SK-N-SH (cell line): Measurements from ENCODE around the gene PLB1. TPM values are rescaled to one million over a fixed set of nuclear protein-coding genes. Genes with fewer than 3 reads are reported as not detected.

Experiments
- CTCF ChIA-PET: fragments of 300-600, 350-600 bp; formaldehyde crosslinking; extraction: SDS; loops from one replicate; lab custom pipeline; 2021; lab: Yijun Ruan, JAX
- POLR2A ChIA-PET: fragments of 350-600 bp; sonication (Branson Sonifier 250); formaldehyde crosslinking; extraction: SDS; loops from one replicate; lab custom pipeline; 2020; ENCODE audit warnings: antibody characterized with exemption, inconsistent platforms; lab: Yijun Ruan, JAX
- DNase-seq: peaks from one replicate; pipeline ENCODE4 v3.0.0; 2012
- H2AFZ ChIP-seq: fragments of 200-600 bp; sonication (generic); 2 replicates; pipeline ENCODE4 v1.8.1; 2016; ENCODE audit warnings: antibody characterized with exemption, mild to moderate bottlenecking, low read depth
- H3F3A ChIP-seq: fragments of 200-600 bp; sonication (generic); replicated peaks from 2 replicates; pipeline ENCODE3; 2016; ENCODE audit warnings: antibody characterized with exemption, mild to moderate bottlenecking; ENCODE audit not compliant: insufficient read depth
- H3K27ac ChIP-seq, 2 experiments: fragments of 200-500 bp in 1 of 2; fragments of 200-600 bp in 1 of 2; sonication (Bioruptor generic) in 1 of 2; sonication (generic), shearing (Covaris generic) in 1 of 2; 2 replicates each; pipeline versions ENCODE4 v1.5.1 to v1.6.1; 2014 to 2016; ENCODE audit warnings: low read depth in 2 of 2, inconsistent platforms in 1 of 2, low read length in 1 of 2, mild to moderate bottlenecking in 1 of 2, mixed read lengths in 1 of 2
- H3K27me3 ChIP-seq: fragments of 200-600 bp; sonication (generic), shearing (Covaris generic); 2 replicates; pipeline ENCODE4 v1.6.1; 2016; ENCODE audit warnings: mixed run types; ENCODE audit not compliant: insufficient read depth
- H3K36me3 ChIP-seq, 2 experiments: fragments of 200-500 bp in 1 of 2; fragments of 200-600 bp in 1 of 2; sonication (Bioruptor generic) in 1 of 2; sonication (generic) in 1 of 2; replicated peaks in 1 of 2; 2 replicates each; pipeline versions ENCODE3 to v1.5.1; 2014 to 2016; ENCODE audit warnings: low read length in 1 of 2, mild to moderate bottlenecking in 1 of 2; ENCODE audit not compliant: insufficient read depth in 2 of 2, control insufficient read depth in 1 of 2
- H3K4me1 ChIP-seq, 2 experiments: fragments of 200-500 bp in 1 of 2; fragments of 200-600 bp in 1 of 2; sonication (Bioruptor generic) in 1 of 2; sonication (generic), shearing (Covaris generic) in 1 of 2; 2 replicates each; pipeline versions ENCODE4 v1.5.1 to v1.6.1; 2014 to 2016; ENCODE audit warnings: low read depth in 1 of 2, low read length in 1 of 2, mixed run types in 1 of 2; ENCODE audit not compliant: insufficient read depth in 2 of 2, control insufficient read depth in 1 of 2
- H3K4me2 ChIP-seq: fragments of 200-600 bp; sonication (generic), shearing (Covaris generic); 2 replicates; pipeline ENCODE4 v1.6.1; 2017; ENCODE audit warnings: mixed run types
- H3K4me3 ChIP-seq, 2 experiments: fragments of 200-500 bp in 1 of 2; fragments of 200-600 bp in 1 of 2; sonication (Bioruptor generic) in 1 of 2; sonication (generic), shearing (Covaris generic) in 1 of 2; 2 replicates each; pipeline versions ENCODE4 v1.5.1 to v1.8.1; 2014 to 2016; ENCODE audit warnings: low read depth in 2 of 2, inconsistent platforms in 1 of 2, low read length in 1 of 2, mild to moderate bottlenecking in 1 of 2, mixed read lengths in 1 of 2, moderate library complexity in 1 of 2
- H3K79me2 ChIP-seq: fragments of 200-600 bp; sonication (generic); 2 replicates; pipeline ENCODE4 v1.8.1; 2017; ENCODE audit warnings: mild to moderate bottlenecking; ENCODE audit not compliant: insufficient read depth
- H3K9ac ChIP-seq: fragments of 200-600 bp; sonication (generic); 2 replicates; pipeline ENCODE4 v1.6.1; 2017; ENCODE audit warnings: mixed run types
- H3K9me2 ChIP-seq: fragments of 200-600 bp; sonication (generic); 2 replicates; pipeline ENCODE4 v1.6.1; 2017; ENCODE audit warnings: mixed run types
- H3K9me3 ChIP-seq: fragments of 200-600 bp; sonication (generic); 2 replicates; pipeline ENCODE4 v1.6.1; 2017; ENCODE audit warnings: mixed run types, mild to moderate bottlenecking, moderate library complexity
- H4K20me1 ChIP-seq: fragments of 200-600 bp; sonication (generic); 2 replicates; pipeline ENCODE4 v1.6.1; 2017; ENCODE audit warnings: mild to moderate bottlenecking, mixed run types; ENCODE audit not compliant: insufficient read depth
- CHD2 ChIP-seq: fragments of 150-350 bp; IDR thresholded peaks from 2 replicates; pipeline ENCODE4 v1.6.1; 2018; ENCODE audit warnings: low read length; ENCODE audit not compliant: partially characterized antibody
- CTCF ChIP-seq: fragments of 200-600 bp; sonication (generic); IDR thresholded peaks from 2 replicates; pipeline ENCODE4 v1.6.1; 2017; ENCODE audit warnings: antibody characterized with exemption, mild to moderate bottlenecking, moderate library complexity
- ELF1 ChIP-seq: IDR thresholded peaks from 2 replicates; pipeline ENCODE4 v1.4.0; 2012
- EZH2phosphoT487 ChIP-seq: fragments of 200-600 bp; sonication (generic); IDR thresholded peaks from 2 replicates; pipeline ENCODE4 v1.6.1; 2017; ENCODE audit warnings: low read depth, mixed run types, mild to moderate bottlenecking, antibody characterized with exemption, moderate library complexity, borderline replicate concordance
- FOXJ3 ChIP-seq: sonication (generic); formaldehyde crosslinking; IDR thresholded peaks from 2 replicates; pipeline ENCODE4 v1.5.1; 2020; ENCODE audit warnings: mild to moderate bottlenecking, missing genetic modification reagents
- NFIC ChIP-seq: IDR thresholded peaks from 2 replicates; pipeline ENCODE4 v1.4.0; 2012; ENCODE audit warnings: borderline replicate concordance
- POLR2AphosphoS5 ChIP-seq: IDR thresholded peaks from 2 replicates; pipeline ENCODE4 v1.6.1; 2012; ENCODE audit warnings: low read depth, low read length
- RAD21 ChIP-seq: IDR thresholded peaks from 2 replicates; pipeline ENCODE4 v1.6.1; 2012; ENCODE audit warnings: mild to moderate bottlenecking, low read length
- RCOR1 ChIP-seq: fragments of 150-350 bp; IDR thresholded peaks from 2 replicates; pipeline ENCODE4 v1.6.1; 2017; ENCODE audit warnings: antibody characterized with exemption, low read length
- RXRA ChIP-seq: IDR thresholded peaks from 2 replicates; pipeline ENCODE4 v1.4.0; 2012; ENCODE audit warnings: low read depth, mild to moderate bottlenecking, borderline replicate concordance
- TAF1 ChIP-seq: IDR thresholded peaks from 2 replicates; pipeline ENCODE4 v1.6.1; 2012; ENCODE audit warnings: low read depth, mild to moderate bottlenecking, low read length, moderate library complexity, borderline replicate concordance
- WGBS: methylation state at CpG from one replicate; pipeline ENCODE4 v1.1.6; 2017; ENCODE audit warnings: low lambda C conversion rate; 5-methylcytosine and 5-hydroxymethylcytosine counted together
- polyA plus RNA-seq, 3 experiments: library from polyadenylated mRNA; depleted of rRNA; stranded (reverse); fragments of >200 nt; gene quantifications; 2 replicates each; pipeline ENCODE4 v1.2.3, GENCODE V29; 2012
- TF ChIP-seq, protein P1 (sequence below): IDR thresholded peaks from 2 replicates; pipeline ENCODE4 v1.4.0; 2012; ENCODE audit warnings: low read depth, borderline replicate concordance
- TF ChIP-seq, protein P2 (sequence below): IDR thresholded peaks from 2 replicates; pipeline ENCODE4 v1.6.1; 2012; ENCODE audit warnings: mild to moderate bottlenecking, low read depth, low read length, moderate library complexity

PLB1 gene
- polyA plus RNA-seq, 1 of the 3 experiments (the other 2 are of a cell fraction) = 0.10 TPM

DNA sequence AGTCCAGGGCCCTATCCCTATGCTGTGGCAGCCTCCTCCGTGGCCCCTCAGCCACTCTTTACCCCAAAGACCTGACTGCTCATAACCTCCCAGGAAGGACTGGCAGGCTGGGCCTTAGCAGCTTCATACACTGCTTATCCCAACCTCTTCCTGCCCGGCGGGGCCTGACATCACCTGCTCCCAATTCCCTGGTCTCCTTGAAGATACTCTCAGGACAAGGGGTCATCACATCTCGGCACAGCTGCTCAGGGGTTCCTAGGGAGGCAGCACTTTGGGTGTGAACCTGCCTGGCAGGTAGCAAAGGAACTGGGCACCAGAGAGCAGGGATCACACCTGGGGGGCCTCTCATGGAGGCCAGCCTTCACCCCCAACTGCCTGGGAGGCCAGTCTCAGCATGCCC lies 68.5 kb downstream of the PLB1 start:
- ChIA-PET CTCF (interaction anchor here (0.8 to 4.4 kb wide), 4 partner anchors 14 to 181 kb away, joined by 3 to 59 read pairs (median 5); no protein-coding TSS in a partner anchor), POLR2A (no interaction called here)
- H3K79me2 ChIP-seq = no peaks in the 10 kb centered on the region
- TF ChIP-seq TAF1 = no peak
- no peak for TF ChIP-seq ELF1
- TF ChIP-seq, protein P1, sequence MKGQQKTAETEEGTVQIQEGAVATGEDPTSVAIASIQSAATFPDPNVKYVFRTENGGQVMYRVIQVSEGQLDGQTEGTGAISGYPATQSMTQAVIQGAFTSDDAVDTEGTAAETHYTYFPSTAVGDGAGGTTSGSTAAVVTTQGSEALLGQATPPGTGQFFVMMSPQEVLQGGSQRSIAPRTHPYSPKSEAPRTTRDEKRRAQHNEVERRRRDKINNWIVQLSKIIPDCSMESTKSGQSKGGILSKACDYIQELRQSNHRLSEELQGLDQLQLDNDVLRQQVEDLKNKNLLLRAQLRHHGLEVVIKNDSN = no peak
- no peak for TF ChIP-seq RAD21
- no peak for TF ChIP-seq FOXJ3 (CRISPR knock-in tag)
- no peak for TF ChIP-seq CTCF
- TF ChIP-seq, protein P2, sequence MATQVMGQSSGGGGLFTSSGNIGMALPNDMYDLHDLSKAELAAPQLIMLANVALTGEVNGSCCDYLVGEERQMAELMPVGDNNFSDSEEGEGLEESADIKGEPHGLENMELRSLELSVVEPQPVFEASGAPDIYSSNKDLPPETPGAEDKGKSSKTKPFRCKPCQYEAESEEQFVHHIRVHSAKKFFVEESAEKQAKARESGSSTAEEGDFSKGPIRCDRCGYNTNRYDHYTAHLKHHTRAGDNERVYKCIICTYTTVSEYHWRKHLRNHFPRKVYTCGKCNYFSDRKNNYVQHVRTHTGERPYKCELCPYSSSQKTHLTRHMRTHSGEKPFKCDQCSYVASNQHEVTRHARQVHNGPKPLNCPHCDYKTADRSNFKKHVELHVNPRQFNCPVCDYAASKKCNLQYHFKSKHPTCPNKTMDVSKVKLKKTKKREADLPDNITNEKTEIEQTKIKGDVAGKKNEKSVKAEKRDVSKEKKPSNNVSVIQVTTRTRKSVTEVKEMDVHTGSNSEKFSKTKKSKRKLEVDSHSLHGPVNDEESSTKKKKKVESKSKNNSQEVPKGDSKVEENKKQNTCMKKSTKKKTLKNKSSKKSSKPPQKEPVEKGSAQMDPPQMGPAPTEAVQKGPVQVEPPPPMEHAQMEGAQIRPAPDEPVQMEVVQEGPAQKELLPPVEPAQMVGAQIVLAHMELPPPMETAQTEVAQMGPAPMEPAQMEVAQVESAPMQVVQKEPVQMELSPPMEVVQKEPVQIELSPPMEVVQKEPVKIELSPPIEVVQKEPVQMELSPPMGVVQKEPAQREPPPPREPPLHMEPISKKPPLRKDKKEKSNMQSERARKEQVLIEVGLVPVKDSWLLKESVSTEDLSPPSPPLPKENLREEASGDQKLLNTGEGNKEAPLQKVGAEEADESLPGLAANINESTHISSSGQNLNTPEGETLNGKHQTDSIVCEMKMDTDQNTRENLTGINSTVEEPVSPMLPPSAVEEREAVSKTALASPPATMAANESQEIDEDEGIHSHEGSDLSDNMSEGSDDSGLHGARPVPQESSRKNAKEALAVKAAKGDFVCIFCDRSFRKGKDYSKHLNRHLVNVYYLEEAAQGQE = no peak
- TF ChIP-seq RCOR1 = no peak
- TF ChIP-seq RXRA = no peak
- TF ChIP-seq CHD2 = no peak
- TF ChIP-seq NFIC = no peak
- no peak for TF ChIP-seq POLR2AphosphoS5
- TF ChIP-seq EZH2phosphoT487 = no peak
- H3K4me1 ChIP-seq = peaks cover 0 to 7% of the 10 kb centered on the region in 2 experiments; a peak in 1 of 4 replicates
- H3K9me2 ChIP-seq = no peaks in the 10 kb centered on the region
- 87% methylated on average over 4 of the region's 4 CpGs for WGBS
- H3K4me3 ChIP-seq = no peak overlapping the region
- H3K9ac ChIP-seq = no peak overlapping the region
- no peaks in the 10 kb centered on the region for H3K27me3 ChIP-seq
- no peaks in the 10 kb centered on the region for H3K36me3 ChIP-seq
- H3K4me2 ChIP-seq = no peak overlapping the region
- no peaks in the 10 kb centered on the region for H3K9me3 ChIP-seq
- no peak for DNase-seq
- H3K27ac ChIP-seq = no peak overlapping the region
- no peaks in the 10 kb centered on the region for H4K20me1 ChIP-seq
- no peaks in the 10 kb centered on the region for H3F3A ChIP-seq
- H2AFZ ChIP-seq = no peak overlapping the region
